Panc1 (cell line): Measurements from ENCODE around the gene DNAAF5. TPM values are rescaled to one million over a fixed set of nuclear protein-coding genes. Genes with fewer than 3 reads are reported as not detected.

Experiments used
- ATAC-seq: fragments of 200-7000 bp; cut with Tn5 transposase; 2 replicates; pipeline ENCODE4 v1.9.1; 2020; ENCODE audit warnings: mild to moderate bottlenecking, moderate library complexity
- BruUV-seq: library from RNA; stranded (reverse); fragments of 400-500 nt; replicated peaks from 2 replicates; lab custom pipeline; 2021; lab: Mats Ljungman, UMichigan
- CTCF ChIA-PET: fragments of 300-600 bp; sonication (Branson Sonifier 250); formaldehyde crosslinking; loops from one replicate; lab custom pipeline; 2022; ENCODE audit warnings: antibody characterized with exemption; lab: Charles Lee
- POLR2A ChIA-PET: fragments of 300-600 bp; sonication (Branson Sonifier 250); formaldehyde crosslinking; loops from one replicate; lab custom pipeline; 2022; ENCODE audit warnings: antibody characterized with exemption; lab: Charles Lee
- DNase-seq: peaks from one replicate; pipeline ENCODE4 v3.0.0-alpha.2; 2010; ENCODE audit warnings: low read depth, low spot score
- H3K27ac ChIP-seq: 2 replicates; pipeline ENCODE4 v1.5.1; 2011; ENCODE audit warnings: mild to moderate bottlenecking, low read length, inconsistent platforms
- H3K27me3 ChIP-seq: fragments of 200-500 bp; sonication (Bioruptor generic); 2 replicates; pipeline ENCODE4 v1.6.0; 2014; ENCODE audit warnings: low read length, inconsistent platforms; ENCODE audit not compliant: control insufficient read depth, insufficient read depth
- H3K36me3 ChIP-seq: fragments of 200-500 bp; sonication (Bioruptor generic); 2 replicates; pipeline ENCODE4 v1.5.1; 2014; ENCODE audit warnings: inconsistent platforms, mild to moderate bottlenecking, low read length, moderate library complexity; ENCODE audit not compliant: control insufficient read depth, insufficient read depth
- H3K4me1 ChIP-seq: 2 replicates; pipeline ENCODE4 v1.5.1; 2011; ENCODE audit warnings: inconsistent platforms, mild to moderate bottlenecking, low read length, moderate library complexity; ENCODE audit not compliant: control insufficient read depth, insufficient read depth
- H3K4me3 ChIP-seq, 2 experiments: 2 replicates each; pipeline ENCODE4 v1.5.1; 2011 to 2012; ENCODE audit warnings: low read depth in 2 of 2, low read length in 2 of 2, mild to moderate bottlenecking in 2 of 2, inconsistent platforms in 1 of 2, moderate library complexity in 1 of 2
- H3K9me3 ChIP-seq: fragments of 200-500 bp; sonication (Bioruptor generic); 2 replicates; pipeline ENCODE4 v1.5.1; 2014; ENCODE audit warnings: low read depth, mild to moderate bottlenecking, inconsistent platforms, low read length, moderate library complexity; ENCODE audit not compliant: control insufficient read depth, insufficient read depth
- CTCF ChIP-seq: fragments of 450-650 bp; IDR thresholded peaks from 2 replicates; pipeline ENCODE4 v1.5.1; 2017; ENCODE audit warnings: mild to moderate bottlenecking
- POLR2AphosphoS5 ChIP-seq: IDR thresholded peaks from 2 replicates; pipeline ENCODE4 v1.6.1; 2012; ENCODE audit warnings: mild to moderate bottlenecking, low read depth, low read length, moderate library complexity
- REST ChIP-seq, 2 experiments: IDR thresholded peaks; 2 replicates each; pipeline ENCODE4 v1.6.1; 2011 to 2012; ENCODE audit warnings: low read depth in 2 of 2, control low read depth in 1 of 2, low read length in 1 of 2, mild to moderate bottlenecking in 1 of 2, moderate library complexity in 1 of 2; ENCODE audit not compliant: insufficient read depth in 1 of 2
- SIN3A ChIP-seq: IDR thresholded peaks from 2 replicates; pipeline ENCODE4 v1.6.1; 2012; ENCODE audit warnings: low read depth, mild to moderate bottlenecking, low read length, moderate library complexity, borderline replicate concordance; ENCODE audit not compliant: insufficient read depth
- TCF7L2 ChIP-seq: IDR thresholded peaks from 2 replicates; pipeline ENCODE4 v1.6.1; 2011; ENCODE audit warnings: mild to moderate bottlenecking, low read depth, low read length, inconsistent platforms
- in situ Hi-C: cut with HindIII; loops from 2 replicates; pipeline ENCODE4 v1.10.0; 2016; ENCODE audit warnings: low sequenced_read_pairs, low pct_unique_long_range_greater_than_20kb
- intact Hi-C: fragments of 100-400 bp; cut with micrococcal nuclease; formaldehyde crosslinking; loops from one replicate; pipeline ENCODE4 v1.10.0; 2022; ENCODE audit not compliant: unreplicated experiment
- total RNA-seq: library from RNA; stranded (reverse); gene quantifications from one replicate; pipeline ENCODE4 v1.2.1, GENCODE V29; 2021; ENCODE audit not compliant: unreplicated experiment

The DNAAF5 gene
- total RNA-seq, 1 experiment from 2014 or later: 79.5 TPM

GRCh38 chr7:724298-724697 is 2.2 kb upstream of the DNAAF5 start:
- Histone ChIP-seq H3K9me3 (peaks cover 8% of the 10 kb centered on the region; the same call in 1 of the 2 replicates), H3K4me3 (no peak overlapping the region), H3K4me1 (peaks cover 11% of the 10 kb centered on the region), H3K27me3 (no peaks in the 10 kb centered on the region), H3K27ac (no peak overlapping the region), H3K36me3 (no peaks in the 10 kb centered on the region)
- no peak for TF ChIP-seq TCF7L2
- TF ChIP-seq SIN3A: no peak
- TF ChIP-seq POLR2AphosphoS5: no peak
- TF ChIP-seq CTCF: no peak
- TF ChIP-seq REST (IDR thresholded peaks at IDR 0.05; ENCODE audit: insufficient read depth in 1 of 2, low read depth in 2 of 2, low read length in 1 of 2): no peak
- DNase-seq (no peak), ATAC-seq (no peak)
- CTCF ChIA-PET: no interaction called here
- in situ Hi-C loops (no loop called here), intact Hi-C loops (no loop called here)
- BruUV-seq: no TSS peak
- POLR2A ChIA-PET: no interaction called here

GRCh38 chr7:725223-726005 is 1.1 kb upstream of the DNAAF5 start:
- H3K4me3 ChIP-seq: peak overlapping the region; percentile 67 to 88
- POLR2A ChIA-PET: no interaction called here
- CTCF ChIA-PET: interaction anchor here (0.5 kb wide), 1 partner anchor 462 kb away, joined by 3 read pairs; no protein-coding TSS in a partner anchor
- TSS peak; percentile 72 for BruUV-seq
- no peaks in the 10 kb centered on the region for H3K27me3 ChIP-seq
- DNase-seq (no peak), ATAC-seq (no peak)
- in situ Hi-C loops (no loop called here), intact Hi-C loops (no loop called here)
- peaks cover 11% of the 10 kb centered on the region for H3K4me1 ChIP-seq
- no peaks in the 10 kb centered on the region for H3K36me3 ChIP-seq
- H3K9me3 ChIP-seq: peaks cover 8% of the 10 kb centered on the region; the same call in 1 of the 2 replicates
- H3K27ac ChIP-seq: peak overlapping the region; percentile 96
- TF ChIP-seq TCF7L2: no peak
- no peak for TF ChIP-seq POLR2AphosphoS5
- no peak for TF ChIP-seq CTCF
- no peak for TF ChIP-seq REST (IDR thresholded peaks at IDR 0.05; ENCODE audit: insufficient read depth in 1 of 2, low read depth in 2 of 2, low read length in 1 of 2)
